Inflammatory macrophage (primary cell): Measurements from ENCODE around the gene PPT1.

Experiments used
- DNase-seq, 2 donors: peaks; one replicate each; pipeline ENCODE4 v3.0.0-alpha.2; 2020 to 2022

Gene PPT1

GRCh38 chr1:40092706-40093639, 4.1 kb downstream of the PPT1 start:
- DNase-seq: peak; percentile 67 to 72

- DNase-seq: no peak
Measured at GRCh38 chr1:40092241-40092640, 4.8 kb downstream of the PPT1 start.

- DNase-seq: peak; percentile 27 to 48
Measured at GRCh38 chr1:40090652-40091355, 6.2 kb downstream of the PPT1 start.

- peak; percentile 72 for DNase-seq
Measured at GRCh38 chr1:40084750-40085149, 12.3 kb downstream of the PPT1 start.

GRCh38 chr1:40081871-40082270, 15.2 kb downstream of the PPT1 start:
- DNase-seq: peak in 1 of 2 donors; percentile 33

GRCh38 chr1:40079774-40080400, 17.2 kb downstream of the PPT1 start:
- peak; percentile 48 for DNase-seq

GRCh38 chr1:40078512-40079333, 18.3 kb downstream of the PPT1 start:
- peak; percentile 64 to 68 for DNase-seq

- peak; percentile 84 to 85 for DNase-seq
Measured at GRCh38 chr1:40076895-40077312, 20.1 kb downstream of the PPT1 start.

GRCh38 chr1:40075266-40075665, 21.8 kb downstream of the PPT1 start:
- DNase-seq: peak; percentile 77 to 79

GRCh38 chr1:40073062-40073461, 24.0 kb downstream of the PPT1 start:
- DNase-seq: no peak

GRCh38 chr1:40072142-40072541, 24.9 kb downstream of the PPT1 start:
- DNase-seq: no peak

- no peak for DNase-seq
Measured at GRCh38 chr1:40067851-40068250, 29.2 kb downstream of the PPT1 start.

GRCh38 chr1:40067023-40067422, 30.0 kb downstream of the PPT1 start:
- no peak for DNase-seq

GRCh38 chr1:40064797-40065499, 32.1 kb downstream of the PPT1 start:
- peak; percentile 69 for DNase-seq

- DNase-seq: peak; percentile 57 to 58
Measured at GRCh38 chr1:40059960-40060750, 36.9 kb downstream of the PPT1 start.

GRCh38 chr1:40059338-40059959, 37.6 kb downstream of the PPT1 start:
- DNase-seq: peak; percentile 77 to 80

- DNase-seq: no peak
Measured at GRCh38 chr1:40058453-40059337, 38.4 kb downstream of the PPT1 start.

- DNase-seq: no peak
Measured at GRCh38 chr1:40058097-40058452, 39.0 kb downstream of the PPT1 start.

GRCh38 chr1:40057310-40058030, 39.6 kb downstream of the PPT1 start:
- no peak for DNase-seq
